ENCODE data around the gene PURB.

The PURB gene

GRCh38 chr7:44827567-44827966 lies 57.8 kb downstream of the PURB start:
- no peak overlapping the region for H3K4me3 ChIP-seq (ENCODE audit: low read depth, low read length)
- no peaks in the 10 kb centered on the region for H3K27me3 ChIP-seq (ENCODE audit: control insufficient read depth, insufficient read depth, low read length)
- H3K27ac ChIP-seq (ENCODE audit: low read depth, low read length) = no peak overlapping the region
- no peak overlapping the region for H3K9ac ChIP-seq (ENCODE audit: low read depth, low read length)
- H3K9me3 ChIP-seq (ENCODE audit: control insufficient read depth, insufficient read depth, low read length) = no peaks in the 10 kb centered on the region
- H3K36me3 ChIP-seq (ENCODE audit: control insufficient read depth, insufficient read depth, low read length) = peaks cover 67% of the 10 kb centered on the region
- H3K4me1 ChIP-seq (ENCODE audit: control insufficient read depth, insufficient read depth, low read length) = no peaks in the 10 kb centered on the region
